Measurements from ENCODE around the gene IRGQ.

GRCh38 chr19:43612374-43612773 is 16.4 kb upstream of the IRGQ start:
- TF ChIP-seq CEBPB (IDR thresholded peaks at IDR 0.05): no peak
- no peak for TF ChIP-seq REST (IDR thresholded peaks at IDR 0.05; ENCODE audit: low read depth)
